Right lobe of liver (tissue), 6 donors: ENCODE results near the gene IGF2BP1. TPM values are rescaled to one million over a fixed set of nuclear protein-coding genes. Genes with fewer than 3 reads are reported as not detected.

Source experiments
- ATAC-seq, 4 donors: fragments of 200-7000 bp; cut with Tn5 transposase; one replicate each; pipeline ENCODE4 v1.9.1; 2020; ENCODE audit warnings: mild to moderate bottlenecking in 4 of 4, moderate library complexity in 4 of 4
- DNase-seq, 3 donors: peaks; one replicate each; pipeline ENCODE4 v3.0.0-alpha.2; 2020
- H3K27ac ChIP-seq, 3 donors: fragments of 200-600 bp; one replicate each; pipeline ENCODE4 v1.8.0; 2022
- H3K27me3 ChIP-seq, 2 donors: fragments of 200-600 bp; one replicate each; pipeline ENCODE4 v1.8.0; 2022
- H3K36me3 ChIP-seq, 4 donors: fragments of 200-600 bp; sonication (generic) in 1 of 4; one replicate each; pipeline versions ENCODE4 v1.5.1 to v1.8.0; 2017 to 2022; ENCODE audit warnings: control low read depth in 1 of 4
- H3K4me1 ChIP-seq, 4 donors: fragments of 200-600 bp; sonication (generic) in 1 of 4; one replicate each; pipeline versions ENCODE4 v1.5.1 to v1.8.0; 2017 to 2022; ENCODE audit warnings: control low read depth in 1 of 4
- H3K4me3 ChIP-seq, 3 donors: fragments of 200-600 bp; one replicate each; pipeline ENCODE4 v1.8.0; 2022
- H3K9me3 ChIP-seq, 4 donors: fragments of 200-600 bp; sonication (generic) in 1 of 4; one replicate each; pipeline versions ENCODE4 v1.5.1 to v1.8.0; 2017 to 2022; ENCODE audit warnings: control low read depth in 1 of 4
- CTCF ChIP-seq, 4 donors: fragments of 200-600 bp in 3 of 4; fragments of 450-650 bp in 1 of 4; IDR thresholded peaks; one replicate each; pipeline versions ENCODE4 v1.5.1 to v1.8.0; 2016 to 2022; ENCODE audit warnings: antibody characterized with exemption in 4 of 4, mild to moderate bottlenecking in 2 of 4
- POLR2A ChIP-seq: fragments of 450-650 bp; IDR thresholded peaks from one replicate; pipeline ENCODE4 v1.6.1; 2017; ENCODE audit warnings: antibody characterized with exemption, mild to moderate bottlenecking
- WGBS: methylation state at CpG from one replicate; pipeline ENCODE4 v1.1.6; 2018; ENCODE audit warnings: low coverage, low lambda C conversion rate; ENCODE audit not compliant: insufficient coverage; ENCODE audit errors: missing lambda C conversion rate; 5-methylcytosine and 5-hydroxymethylcytosine counted together
- intact Hi-C, 2 donors: fragments of 100-400 bp; cut with DNase I; formaldehyde crosslinking; loops; one replicate each; pipeline versions ENCODE4 v1.11.2 to v1.14.1; 2022
- total RNA-seq, 6 experiments: library from RNA; depleted of rRNA in 2 of 6; stranded (reverse); fragments of >200 nt in 2 of 6; fragmentation: NEBNext Ultra II Directional in 3 of 6; extraction: Animal tissue kit (Norgen Biotek cat#: 25700) in 3 of 6; gene quantifications; one replicate each; pipeline versions ENCODE4 v1.1.0 to v1.2.4, GENCODE V29; 2016 to 2023
- donor health status: DM: no; HTN: yes; CAD: no.
- donor health status: DM: no; HTN: no; CAD: no.
- donor health status: DM: no; HTN: no; CAD: no.
- donor health status: DM: no; HTN: yes; CAD: no.
- donor health status: DM: no; HTN: yes; CAD: no.

IGF2BP1 gene
- total RNA-seq, 6 experiments from 2014 or later: 0.56 TPM; not detected in 5

DNA sequence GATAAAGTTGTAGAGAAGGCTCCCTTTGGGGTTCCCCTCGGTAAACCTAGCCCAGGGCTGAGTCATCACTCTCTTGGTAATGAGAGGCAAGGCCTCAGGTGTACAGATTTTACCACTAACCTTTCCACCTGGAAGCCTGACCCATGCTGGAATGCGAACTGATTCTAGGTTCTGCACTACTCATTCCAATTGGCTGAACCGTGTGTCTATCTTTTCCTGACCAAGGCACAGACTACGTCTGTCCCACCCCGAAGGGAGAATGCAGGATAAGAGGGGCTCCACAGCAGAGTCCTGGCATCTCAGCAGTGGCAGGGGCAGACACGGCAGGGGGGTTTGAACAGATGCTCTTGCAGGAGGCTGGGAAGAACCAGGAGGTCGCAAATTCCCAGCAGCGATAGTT lies 70.0 kb downstream of the IGF2BP1 start:
- Histone ChIP-seq H3K27me3 (no peaks in the 10 kb centered on the region), H3K9me3 (no peaks in the 10 kb centered on the region), H3K36me3 (no peaks in the 10 kb centered on the region), H3K4me1 (no peaks in the 10 kb centered on the region), H3K4me3 (no peak overlapping the region), H3K27ac (no peak overlapping the region)
- WGBS: 59% methylated on average over 6 of the region's 8 CpGs
- DNase-seq: no peak
- no peak for TF ChIP-seq POLR2A
- no peak for TF ChIP-seq CTCF (IDR thresholded peaks at IDR 0.05)
- intact Hi-C loops: no loop called here
- ATAC-seq: no peak

- Histone ChIP-seq H3K4me3 (no peak overlapping the region), H3K27me3 (no peaks in the 10 kb centered on the region), H3K4me1 (no peaks in the 10 kb centered on the region), H3K36me3 (no peaks in the 10 kb centered on the region), H3K27ac (no peak overlapping the region), H3K9me3 (no peaks in the 10 kb centered on the region)
- intact Hi-C loops: no loop called here
- WGBS: no CpG with 5 or more reads among the region's 2 CpGs
- ATAC-seq (no peak), DNase-seq (no peak)
- TF ChIP-seq CTCF (IDR thresholded peaks at IDR 0.05) (no peak), POLR2A (no peak)
Observed at GRCh38 chr17:49069585-49070273, 72.5 kb downstream of the IGF2BP1 start.

DNA sequence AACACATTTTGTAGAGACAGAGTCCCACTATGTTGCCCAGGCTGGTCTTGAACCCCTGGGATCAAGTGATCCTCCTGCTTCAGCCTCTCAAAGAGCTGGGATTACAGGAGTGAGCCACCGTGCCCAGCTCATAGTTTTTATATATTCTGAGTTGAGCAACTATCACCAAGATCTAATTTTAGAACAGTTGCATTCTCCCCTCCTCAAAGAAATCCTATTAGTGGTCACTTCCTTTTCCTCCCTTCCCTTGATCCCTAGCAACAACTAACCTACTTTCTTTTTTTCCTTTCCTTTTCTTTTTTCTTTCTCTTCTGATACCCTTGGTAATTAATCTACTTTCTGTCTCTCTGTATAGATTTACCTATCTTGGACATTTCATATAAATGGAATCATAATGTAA lies 73.9 kb downstream of the IGF2BP1 start:
- intact Hi-C loops: no loop called here
- Histone ChIP-seq H3K4me1 (no peaks in the 10 kb centered on the region), H3K9me3 (no peaks in the 10 kb centered on the region), H3K36me3 (no peaks in the 10 kb centered on the region), H3K27ac (no peak overlapping the region), H3K4me3 (no peak overlapping the region), H3K27me3 (no peaks in the 10 kb centered on the region)
- ATAC-seq (no peak), DNase-seq (no peak)
- TF ChIP-seq CTCF (IDR thresholded peaks at IDR 0.05) (no peak), POLR2A (no peak)
- WGBS: 50% methylated on average over 1 of the region's 1 CpG

GRCh38 chr17:49074851-49075540 lies 77.8 kb downstream of the IGF2BP1 start:
- H3K27ac ChIP-seq: no peak overlapping the region
- H3K9me3 ChIP-seq: no peaks in the 10 kb centered on the region
- H3K4me3 ChIP-seq: no peak overlapping the region
- no peaks in the 10 kb centered on the region for H3K27me3 ChIP-seq
- 78% methylated on average over 3 of the region's 3 CpGs for WGBS
- intact Hi-C loops: no loop called here
- H3K4me1 ChIP-seq: no peaks in the 10 kb centered on the region
- no peak for ATAC-seq
- TF ChIP-seq CTCF (IDR thresholded peaks at IDR 0.05) (no peak), POLR2A (no peak)
- DNase-seq: no peak
- H3K36me3 ChIP-seq: no peaks in the 10 kb centered on the region
